NOMO-1 treated with dmso at 0.1 percent for 144 hours (cell line): ENCODE data around the gene KLHDC1.
"Not testable (repeated sequence)": the region's sequence is repeated elsewhere in the genome, so short reads cannot be mapped to it uniquely, and the experiment has no call there.

Experiments
- DNase-seq: peaks from one replicate; lab custom pipeline; 2025; ENCODE audit not compliant: unreplicated experiment; lab: John Stamatoyannopoulos, UW

Gene KLHDC1

GRCh38 chr14:49781040-49781439 is 88.1 kb downstream of the KLHDC1 start:
- DNase-seq, result not testable (repeated sequence)

DNA sequence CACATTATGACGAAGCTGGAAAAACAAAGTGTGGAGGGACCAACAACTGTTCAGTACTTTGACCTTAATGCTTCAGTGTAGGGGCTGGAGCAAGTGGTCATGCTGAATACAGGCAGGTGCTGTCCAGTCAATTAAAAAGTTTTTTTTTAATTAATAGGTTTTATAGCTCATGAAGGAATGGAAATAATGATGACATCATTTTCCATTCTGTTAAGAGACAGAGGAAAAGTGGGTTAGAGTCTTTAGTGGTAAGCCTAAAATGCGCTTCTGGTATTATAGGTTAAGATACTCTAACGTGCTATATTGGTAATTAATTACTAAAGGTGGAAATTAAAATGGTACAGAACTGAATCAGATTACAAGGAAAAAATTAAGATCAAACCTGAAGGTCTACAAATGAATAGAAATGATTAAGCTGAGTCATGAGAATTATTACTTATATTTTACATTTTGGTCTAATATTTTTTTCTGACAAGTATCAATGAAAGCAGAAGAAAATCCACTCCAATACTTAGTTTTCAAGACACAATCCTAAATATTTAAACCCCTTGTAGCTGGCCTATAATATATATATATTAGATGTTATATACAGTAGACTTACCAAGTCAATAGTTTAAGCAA is 90.6 kb downstream of the KLHDC1 start:
- no peak for DNase-seq

GRCh38 chr14:49786315-49786714 is 93.4 kb downstream of the KLHDC1 start:
- no peak for DNase-seq

- DNase-seq, result no peak
Measured at GRCh38 chr14:49792618-49793017, 99.7 kb downstream of the KLHDC1 start.

DNA sequence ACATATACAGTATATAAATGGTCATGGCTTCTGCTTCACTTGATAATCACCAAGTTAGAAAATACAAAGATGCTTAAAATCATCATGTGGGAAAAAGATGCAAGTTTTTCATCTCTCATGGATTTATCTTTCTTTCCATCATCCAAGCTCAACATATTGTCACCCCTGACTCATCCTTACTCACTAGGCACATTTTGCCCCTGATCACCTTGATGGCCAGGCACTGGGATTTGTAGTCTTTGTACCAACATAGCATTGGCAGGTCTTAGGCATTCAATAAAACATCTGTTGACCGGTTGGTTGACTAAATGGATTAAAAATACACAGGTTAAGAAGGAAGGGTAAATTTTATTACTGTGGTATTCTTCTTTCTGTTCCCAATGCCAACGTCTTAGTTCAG is 103.1 kb downstream of the KLHDC1 start:
- no peak for DNase-seq
